AG09309 (cell line): Measurements from ENCODE around the gene FOXR1.
"Not testable (repeated sequence)": the region's sequence is repeated elsewhere in the genome, so short reads cannot be mapped to it uniquely, and the experiment has no call there.

Source experiments
- DNase-seq: peaks from one replicate; pipeline ENCODE4 v3.0.0-alpha.2; 2010; ENCODE audit warnings: low read depth
- H3K4me3 ChIP-seq: 2 replicates; pipeline ENCODE4 v1.5.1; 2011; ENCODE audit warnings: mild to moderate bottlenecking, low read depth, low read length, moderate library complexity; ENCODE audit not compliant: control insufficient read depth
- TF ChIP-seq, protein P1 (sequence below): IDR thresholded peaks from 2 replicates; pipeline ENCODE4 v1.5.1; 2011; ENCODE audit warnings: mild to moderate bottlenecking, low read depth, low read length, inconsistent platforms; ENCODE audit not compliant: insufficient read depth, control insufficient read depth; ENCODE audit errors: missing control alignments

Gene FOXR1

DNA sequence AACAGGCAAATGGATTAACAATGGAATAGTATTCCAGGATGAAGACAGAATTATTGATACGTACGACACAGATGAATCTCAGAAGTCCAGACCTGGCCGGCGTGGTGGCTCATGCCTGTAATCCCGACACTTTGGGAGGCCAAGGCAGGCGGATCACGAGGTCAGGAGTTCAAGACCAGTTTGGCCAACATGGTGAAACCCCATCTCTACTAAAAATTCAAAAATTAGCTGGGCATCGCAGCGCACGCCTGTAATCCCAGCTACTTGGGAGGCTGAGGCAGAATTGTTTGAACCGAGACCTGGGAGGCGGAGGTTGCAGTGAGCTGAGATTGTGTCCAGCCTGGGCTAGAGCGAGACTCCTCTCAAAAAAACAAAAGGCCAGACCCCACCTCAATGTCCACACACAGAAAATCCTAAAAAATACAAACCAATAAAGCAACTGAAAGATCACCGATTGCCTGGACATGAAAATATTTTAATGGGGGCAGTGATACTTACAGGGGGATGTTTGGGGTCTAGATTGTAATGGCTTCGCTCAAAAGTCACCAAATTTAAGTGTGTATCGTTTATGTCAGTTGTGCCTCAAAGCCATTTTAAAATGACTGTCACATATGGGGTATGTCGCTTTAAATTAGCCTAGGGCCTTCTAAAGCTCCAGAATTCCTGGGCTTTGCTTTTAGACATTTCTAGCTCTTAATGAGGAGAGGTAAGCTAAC lies 42.8 kb downstream of the FOXR1 start:
- TF ChIP-seq, protein P1, sequence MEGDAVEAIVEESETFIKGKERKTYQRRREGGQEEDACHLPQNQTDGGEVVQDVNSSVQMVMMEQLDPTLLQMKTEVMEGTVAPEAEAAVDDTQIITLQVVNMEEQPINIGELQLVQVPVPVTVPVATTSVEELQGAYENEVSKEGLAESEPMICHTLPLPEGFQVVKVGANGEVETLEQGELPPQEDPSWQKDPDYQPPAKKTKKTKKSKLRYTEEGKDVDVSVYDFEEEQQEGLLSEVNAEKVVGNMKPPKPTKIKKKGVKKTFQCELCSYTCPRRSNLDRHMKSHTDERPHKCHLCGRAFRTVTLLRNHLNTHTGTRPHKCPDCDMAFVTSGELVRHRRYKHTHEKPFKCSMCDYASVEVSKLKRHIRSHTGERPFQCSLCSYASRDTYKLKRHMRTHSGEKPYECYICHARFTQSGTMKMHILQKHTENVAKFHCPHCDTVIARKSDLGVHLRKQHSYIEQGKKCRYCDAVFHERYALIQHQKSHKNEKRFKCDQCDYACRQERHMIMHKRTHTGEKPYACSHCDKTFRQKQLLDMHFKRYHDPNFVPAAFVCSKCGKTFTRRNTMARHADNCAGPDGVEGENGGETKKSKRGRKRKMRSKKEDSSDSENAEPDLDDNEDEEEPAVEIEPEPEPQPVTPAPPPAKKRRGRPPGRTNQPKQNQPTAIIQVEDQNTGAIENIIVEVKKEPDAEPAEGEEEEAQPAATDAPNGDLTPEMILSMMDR: no peak
- DNase-seq: no peak
- no peak overlapping the region for H3K4me3 ChIP-seq

DNA sequence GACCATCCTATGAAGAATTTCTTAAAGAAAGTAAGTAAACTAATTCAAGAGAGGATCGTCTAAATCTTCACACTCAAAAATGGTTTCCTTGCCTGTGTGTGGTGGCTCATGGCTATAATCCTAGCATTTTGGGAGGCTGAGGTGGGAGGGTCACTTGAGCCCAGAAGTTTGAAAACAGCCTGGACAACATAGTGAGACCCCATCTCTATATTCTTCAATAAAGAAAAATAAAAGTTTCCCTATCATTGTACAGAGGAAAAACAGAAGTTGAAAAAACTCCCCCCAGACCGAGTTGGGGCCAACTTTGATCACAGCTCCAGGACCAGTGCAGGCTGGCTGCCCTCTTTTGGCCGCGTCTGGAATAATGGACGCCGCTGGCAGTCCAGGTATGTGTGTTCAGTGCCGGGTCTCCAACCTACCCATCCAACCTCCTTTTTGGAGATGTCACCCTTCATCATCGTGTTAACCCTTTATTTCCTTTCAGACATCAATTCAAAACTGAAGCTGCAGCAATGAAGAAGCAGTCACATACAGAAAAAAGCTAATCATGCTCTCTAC lies 43.6 kb downstream of the FOXR1 start:
- TF ChIP-seq, protein P1: no peak
- H3K4me3 ChIP-seq: no peak overlapping the region

DNA sequence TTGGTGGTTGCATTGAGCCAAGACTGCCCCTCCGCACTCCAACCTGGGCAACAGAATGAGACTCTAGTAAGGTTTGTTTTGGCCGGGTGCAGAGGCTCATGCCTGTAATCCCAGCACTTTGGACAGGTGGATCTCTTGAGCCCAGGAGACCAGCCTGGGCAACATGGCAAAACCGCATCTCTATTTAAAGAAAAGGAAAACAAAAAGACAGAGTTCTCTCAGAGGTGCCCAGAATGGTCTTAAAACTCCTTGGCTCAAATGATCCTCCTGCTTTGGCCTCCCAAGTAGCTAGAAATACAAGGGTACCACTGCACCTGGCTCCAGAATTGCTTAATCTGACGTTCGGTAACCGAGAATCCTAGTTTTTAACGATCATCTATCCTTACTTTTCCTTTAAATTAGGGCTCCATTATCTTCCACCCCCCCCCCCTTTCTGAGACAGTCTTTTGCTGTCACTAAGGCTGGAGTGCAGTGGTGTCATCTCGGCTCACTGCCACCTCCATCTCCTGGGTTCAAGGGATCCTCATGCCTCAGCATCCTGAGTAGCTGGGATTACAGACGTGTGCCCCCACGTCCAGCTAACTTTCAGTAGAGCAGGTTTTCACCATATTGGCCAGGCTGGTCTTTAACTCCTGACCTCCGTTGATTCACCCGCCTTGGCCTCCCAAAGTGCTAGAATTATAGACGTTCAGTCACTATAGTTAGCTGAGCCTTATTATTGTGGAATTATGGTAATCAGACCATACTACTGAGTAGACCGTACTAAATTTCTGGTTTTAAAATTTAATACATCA lies 44.9 kb downstream of the FOXR1 start:
- no peak overlapping the region; the same call in none of the 2 replicates for H3K4me3 ChIP-seq
- no peak for DNase-seq
- TF ChIP-seq, protein P1: no peak

More for the DNA sequence above, 43.6 kb downstream of the FOXR1 start:
- no peak for DNase-seq

DNA sequence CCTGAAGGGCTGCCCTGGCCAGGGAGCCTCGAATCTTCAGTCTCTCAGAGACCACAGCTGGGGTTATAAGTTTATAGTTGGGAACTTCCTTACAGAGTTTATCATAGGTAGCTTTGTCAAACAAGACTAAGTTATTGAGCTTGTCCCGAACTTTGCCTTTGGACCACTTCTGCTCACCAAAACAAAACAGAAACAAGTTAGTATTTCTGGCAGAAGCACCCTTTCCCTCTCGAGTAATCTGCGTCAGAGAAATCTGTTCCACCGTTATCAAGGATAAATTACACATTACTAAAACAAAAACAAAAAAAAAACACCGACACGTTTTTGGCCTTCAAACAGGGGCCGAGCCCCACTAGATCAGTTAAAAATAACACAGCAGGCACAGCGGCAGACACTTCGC lies 45.8 kb downstream of the FOXR1 start:
- not testable (repeated sequence) for DNase-seq
- H3K4me3 ChIP-seq: peak overlapping the region; percentile 98

DNA sequence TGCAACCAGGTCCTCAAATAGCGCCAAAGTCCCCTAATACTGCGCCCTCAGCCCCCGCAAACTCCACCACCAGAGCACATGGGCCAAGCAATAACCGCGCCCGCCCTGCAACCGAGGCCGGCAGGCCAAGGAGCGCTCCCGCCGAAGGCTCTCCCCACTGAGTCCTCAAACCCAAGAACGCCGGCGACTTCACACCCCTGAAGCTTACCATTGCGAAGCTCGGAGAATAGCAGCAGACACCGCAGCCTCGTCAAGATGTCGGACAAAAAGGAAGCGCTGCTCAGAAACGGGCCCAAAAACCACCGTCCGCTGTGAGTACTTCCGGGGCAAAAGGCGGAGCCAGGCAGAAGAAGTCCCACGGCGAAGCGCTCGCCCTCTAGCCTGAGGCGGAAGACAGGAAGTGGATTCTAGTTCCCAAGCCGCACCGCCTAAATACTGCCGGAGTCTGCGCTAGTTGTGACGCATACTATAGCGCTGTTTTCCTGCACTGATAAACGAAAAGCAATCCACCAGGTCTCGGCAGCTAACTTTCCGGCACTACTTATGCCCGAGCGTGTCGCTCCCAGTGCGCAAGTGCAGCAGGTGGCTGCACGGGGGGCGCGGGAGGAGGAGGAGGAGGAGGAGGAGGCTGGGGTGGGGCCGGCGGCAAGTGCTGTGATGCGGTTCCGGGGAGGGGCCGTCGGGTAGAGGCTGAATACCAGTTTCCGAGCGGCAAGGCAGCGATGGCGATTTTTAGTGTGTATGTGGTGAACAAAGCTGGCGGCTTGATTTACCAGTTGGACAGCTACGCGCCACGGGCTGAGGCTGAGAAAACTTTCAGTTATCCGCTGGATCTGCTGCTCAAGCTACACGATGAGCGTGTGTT lies 46.7 kb downstream of the FOXR1 start, which contains the start of the genes RPS25 and TRAPPC4:
TSS of gene RPS25 (minus strand) at position 270 of the 865 bp plus-strand sequence. CDS start at position 211, 59 bp downstream.
TSS of gene TRAPPC4 (plus strand) at position 693 of the 865 bp plus-strand sequence. CDS start at position 723, 30 bp downstream.
- TF ChIP-seq, protein P1: no peak
- H3K4me3 ChIP-seq: peak within 1 kb of the TSS; percentile 98
- DNase-seq: peak; percentile 82

DNA sequence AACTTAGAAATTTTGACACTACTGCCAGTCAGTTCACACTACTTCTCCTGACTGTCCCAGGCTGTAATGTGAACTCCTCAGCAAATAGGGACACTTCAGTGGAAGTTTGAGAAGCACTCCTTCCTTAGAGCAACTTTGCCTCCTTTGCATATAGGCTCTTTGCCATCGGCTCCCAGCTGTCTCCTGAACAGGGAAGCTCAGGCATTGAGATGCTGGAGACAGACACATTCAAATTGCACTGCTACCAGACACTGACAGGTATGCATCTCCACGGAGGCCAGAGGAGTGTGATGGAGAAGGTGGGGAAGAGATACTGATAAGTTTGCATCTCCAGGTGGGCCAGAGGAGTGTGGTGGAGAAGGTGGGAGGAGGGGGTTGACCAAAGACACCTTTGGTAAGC lies 48.4 kb downstream of the FOXR1 start:
- H3K4me3 ChIP-seq: peak overlapping the region; percentile 98
- no peak for DNase-seq
- TF ChIP-seq, protein P1: no peak
